CD4-positive, CD25-positive, alpha-beta regulatory T cell (primary cell): ENCODE measurements around the gene ULK4. TPM values are rescaled to one million over a fixed set of nuclear protein-coding genes. Genes with fewer than 3 reads are reported as not detected.

Experiments used
- ATAC-seq, 2 donors: fragments of 150-1000 bp; cut with Tn5 transposase; one replicate each; pipeline ENCODE4 v1.10.0; 2021; ENCODE audit warnings: low read depth in 2 of 2, moderate number of reproducible peaks in 2 of 2, moderate library complexity in 1 of 2
- DNase-seq, 3 donors: peaks; one replicate each; pipeline versions ENCODE4 v3.0.0 to v3.0.0-alpha.2; 2012 to 2022; ENCODE audit warnings: mixed read lengths in 1 of 3
- H3K27ac ChIP-seq: one replicate; pipeline ENCODE4 v1.7.0; 2013; ENCODE audit warnings: mild to moderate bottlenecking, low read length; ENCODE audit not compliant: insufficient read depth, poor library complexity, severe bottlenecking
- H3K27me3 ChIP-seq: one replicate; pipeline ENCODE4 v1.7.0; 2013; ENCODE audit warnings: low read length; ENCODE audit not compliant: control insufficient read depth, insufficient read depth
- H3K36me3 ChIP-seq: one replicate; pipeline ENCODE4 v1.7.0; 2013; ENCODE audit warnings: mild to moderate bottlenecking, low read length, moderate library complexity; ENCODE audit not compliant: control insufficient read depth, insufficient read depth
- H3K4me1 ChIP-seq: 2 replicates; pipeline ENCODE4 v1.7.0; 2013; ENCODE audit warnings: mild to moderate bottlenecking, low read length; ENCODE audit not compliant: insufficient read depth, control insufficient read depth, poor library complexity, severe bottlenecking
- H3K4me3 ChIP-seq: one replicate; pipeline ENCODE4 v1.7.0; 2013; ENCODE audit warnings: low read depth, mild to moderate bottlenecking, low read length, moderate library complexity
- H3K9me3 ChIP-seq, 2 experiments: 1 replicate in 1 of 2; 2 replicates in 1 of 2; pipeline ENCODE4 v1.7.0; 2013; ENCODE audit warnings: low read length in 2 of 2, mild to moderate bottlenecking in 1 of 2, moderate library complexity in 1 of 2; ENCODE audit not compliant: control insufficient read depth in 2 of 2
- H3K27ac Mint-ChIP-seq, 3 donors: one replicate each; pipeline ENCODE4 v1.8.0; 2020 to 2022; ENCODE audit warnings: mild to moderate bottlenecking in 3 of 3, mixed read lengths in 3 of 3, moderate library complexity in 2 of 3
- H3K27me3 Mint-ChIP-seq: one replicate; pipeline ENCODE4 v1.8.0; 2022; ENCODE audit warnings: mild to moderate bottlenecking, mixed read lengths
- H3K36me3 Mint-ChIP-seq: one replicate; pipeline ENCODE4 v1.8.0; 2020; ENCODE audit warnings: mixed read lengths
- H3K4me1 Mint-ChIP-seq, 4 donors: one replicate each; pipeline ENCODE4 v1.8.0; 2020 to 2022; ENCODE audit warnings: mixed read lengths in 4 of 4, mild to moderate bottlenecking in 1 of 4
- H3K4me3 Mint-ChIP-seq, 4 donors: one replicate each; pipeline ENCODE4 v1.8.0; 2020 to 2022; ENCODE audit warnings: mild to moderate bottlenecking in 4 of 4, mixed read lengths in 4 of 4, moderate library complexity in 3 of 4
- H3K9me3 Mint-ChIP-seq, 7 donors: one replicate each; pipeline ENCODE4 v1.8.0; 2020 to 2022; ENCODE audit warnings: mixed read lengths in 7 of 7, mild to moderate bottlenecking in 3 of 7, moderate library complexity in 2 of 7
- polyA plus RNA-seq, 4 donors: library from polyadenylated mRNA; unstranded; fragments of 300-500 nt; fragmentation: Illumina TruSeq; gene quantifications; one replicate each; pipeline ENCODE4 v1.2.3, GENCODE V29; 2021
- total RNA-seq: library from RNA; stranded (reverse); gene quantifications from one replicate; pipeline ENCODE4 v1.2.3, GENCODE V29; 2022

The ULK4 gene
- total and polyA plus RNA-seq, 5 donors from 2014 or later, result 9.3 to 27.2 (median 11.1) TPM

GRCh38 chr3:41321642-41321980, 640.3 kb downstream of the ULK4 start:
- H3K27me3 Mint-ChIP-seq, result no peaks in the 10 kb centered on the region

GRCh38 chr3:41320953-41321641, 640.8 kb downstream of the ULK4 start:
- DNase-seq (no peak), ATAC-seq (no peak)
- Mint-ChIP-seq H3K4me1 (peaks cover 0 to 2% (median 0%) of the 10 kb centered on the region in 4 donors), H3K4me3 (no peak overlapping the region), H3K27ac (no peak overlapping the region), H3K36me3 (peaks cover 12% of the 10 kb centered on the region), H3K9me3 (peaks cover 0 to 1% (median 0%) of the 10 kb centered on the region in 7 donors), H3K27me3 (no peaks in the 10 kb centered on the region)
- no peaks in the 10 kb centered on the region for H3K9me3 ChIP-seq
- no peaks in the 10 kb centered on the region for H3K36me3 ChIP-seq
- no peaks in the 10 kb centered on the region for H3K27me3 ChIP-seq
- H3K4me3 ChIP-seq, result no peak overlapping the region
- H3K27ac ChIP-seq, result no peak overlapping the region
- no peaks in the 10 kb centered on the region for H3K4me1 ChIP-seq

More at GRCh38 chr3:41321642-41321980, 640.3 kb downstream of the ULK4 start:
- no peak overlapping the region for H3K27ac Mint-ChIP-seq
- DNase-seq (no peak), ATAC-seq (no peak)
- no peaks in the 10 kb centered on the region for H3K9me3 ChIP-seq
- no peaks in the 10 kb centered on the region for H3K36me3 ChIP-seq
- H3K4me1 Mint-ChIP-seq, result peaks cover 0 to 2% (median 0%) of the 10 kb centered on the region in 4 donors
- peaks cover 0 to 1% (median 0%) of the 10 kb centered on the region in 7 donors for H3K9me3 Mint-ChIP-seq
- H3K4me3 ChIP-seq, result no peak overlapping the region
- H3K27ac ChIP-seq, result no peak overlapping the region
- no peak overlapping the region for H3K4me3 Mint-ChIP-seq
- H3K27me3 ChIP-seq, result no peaks in the 10 kb centered on the region
- no peaks in the 10 kb centered on the region for H3K4me1 ChIP-seq
- peaks cover 12% of the 10 kb centered on the region for H3K36me3 Mint-ChIP-seq

GRCh38 chr3:41318520-41318919, 643.4 kb downstream of the ULK4 start:
- Histone ChIP-seq H3K4me3 (no peak overlapping the region), H3K27me3 (no peaks in the 10 kb centered on the region), H3K4me1 (no peaks in the 10 kb centered on the region), H3K36me3 (no peaks in the 10 kb centered on the region), H3K9me3 (no peaks in the 10 kb centered on the region), H3K27ac (no peak overlapping the region)
- no peak overlapping the region for H3K4me3 Mint-ChIP-seq
- peaks cover 0 to 1% (median 0%) of the 10 kb centered on the region in 7 donors for H3K9me3 Mint-ChIP-seq
- DNase-seq (no peak), ATAC-seq (no peak)
- H3K4me1 Mint-ChIP-seq, result peaks cover 0 to 2% (median 0%) of the 10 kb centered on the region in 4 donors
- H3K27me3 Mint-ChIP-seq, result no peaks in the 10 kb centered on the region
- peak overlapping the region in 1 of 3 donors; percentile 10 for H3K27ac Mint-ChIP-seq
- peaks cover 12% of the 10 kb centered on the region for H3K36me3 Mint-ChIP-seq

GRCh38 chr3:41317718-41318117, 644.2 kb downstream of the ULK4 start:
- H3K4me1 ChIP-seq, result no peaks in the 10 kb centered on the region
- Mint-ChIP-seq H3K4me3 (no peak overlapping the region), H3K9me3 (peaks cover 0 to 1% (median 0%) of the 10 kb centered on the region in 7 donors), H3K27me3 (no peaks in the 10 kb centered on the region), H3K36me3 (peaks cover 12% of the 10 kb centered on the region), H3K4me1 (peaks cover 0 to 2% (median 0%) of the 10 kb centered on the region in 4 donors), H3K27ac (no peak overlapping the region)
- no peaks in the 10 kb centered on the region for H3K9me3 ChIP-seq
- DNase-seq, result no peak
- no peaks in the 10 kb centered on the region for H3K36me3 ChIP-seq
- ATAC-seq, result no peak
- no peak overlapping the region for H3K4me3 ChIP-seq
- no peak overlapping the region for H3K27ac ChIP-seq
- no peaks in the 10 kb centered on the region for H3K27me3 ChIP-seq

- Histone ChIP-seq H3K9me3 (no peaks in the 10 kb centered on the region), H3K27me3 (no peaks in the 10 kb centered on the region), H3K4me3 (no peak overlapping the region), H3K27ac (no peak overlapping the region), H3K4me1 (no peaks in the 10 kb centered on the region), H3K36me3 (no peaks in the 10 kb centered on the region)
- no peak overlapping the region for H3K4me3 Mint-ChIP-seq
- H3K4me1 Mint-ChIP-seq, result peaks cover 0 to 2% (median 0%) of the 10 kb centered on the region in 4 donors
- H3K27me3 Mint-ChIP-seq, result no peaks in the 10 kb centered on the region
- DNase-seq, result no peak
- ATAC-seq, result no peak
- H3K36me3 Mint-ChIP-seq, result peaks cover 11% of the 10 kb centered on the region
- H3K9me3 Mint-ChIP-seq, result peaks cover 0 to 1% (median 0%) of the 10 kb centered on the region in 7 donors
- no peak overlapping the region for H3K27ac Mint-ChIP-seq
Observed at GRCh38 chr3:41317298-41317697, 644.6 kb downstream of the ULK4 start.

- H3K27ac Mint-ChIP-seq, result no peak overlapping the region
- DNase-seq, result no peak
- no peaks in the 10 kb centered on the region for H3K36me3 ChIP-seq
- no peak overlapping the region for H3K4me3 Mint-ChIP-seq
- peaks cover 9% of the 10 kb centered on the region for H3K36me3 Mint-ChIP-seq
- no peaks in the 10 kb centered on the region for H3K27me3 ChIP-seq
- peaks cover 0 to 1% (median 0%) of the 10 kb centered on the region in 7 donors for H3K9me3 Mint-ChIP-seq
- no peaks in the 10 kb centered on the region for H3K9me3 ChIP-seq
- no peaks in the 10 kb centered on the region for H3K4me1 ChIP-seq
- H3K27me3 Mint-ChIP-seq, result no peaks in the 10 kb centered on the region
- no peak overlapping the region for H3K4me3 ChIP-seq
- no peak overlapping the region for H3K27ac ChIP-seq
- H3K4me1 Mint-ChIP-seq, result peaks cover 0 to 2% (median 0%) of the 10 kb centered on the region in 4 donors
- no peak for ATAC-seq
Observed at GRCh38 chr3:41315126-41315525, 646.8 kb downstream of the ULK4 start.

- no peak for ATAC-seq
- Mint-ChIP-seq H3K27me3 (no peaks in the 10 kb centered on the region), H3K9me3 (peaks cover 0 to 1% (median 0%) of the 10 kb centered on the region in 7 donors), H3K27ac (no peak overlapping the region), H3K36me3 (peaks cover 3% of the 10 kb centered on the region), H3K4me3 (no peak overlapping the region), H3K4me1 (no peaks in the 10 kb centered on the region)
- Histone ChIP-seq H3K4me3 (no peak overlapping the region), H3K27me3 (no peaks in the 10 kb centered on the region), H3K27ac (no peak overlapping the region), H3K36me3 (no peaks in the 10 kb centered on the region), H3K9me3 (no peaks in the 10 kb centered on the region), H3K4me1 (no peaks in the 10 kb centered on the region)
- no peak for DNase-seq
Observed at GRCh38 chr3:41308119-41308518, 653.8 kb downstream of the ULK4 start.

GRCh38 chr3:41307065-41307464, 654.8 kb downstream of the ULK4 start:
- Mint-ChIP-seq H3K36me3 (peaks cover 3% of the 10 kb centered on the region), H3K4me3 (no peak overlapping the region), H3K27me3 (no peaks in the 10 kb centered on the region), H3K9me3 (peaks cover 0 to 1% (median 0%) of the 10 kb centered on the region in 7 donors), H3K4me1 (no peaks in the 10 kb centered on the region), H3K27ac (no peak overlapping the region)
- DNase-seq, result no peak
- H3K36me3 ChIP-seq, result no peaks in the 10 kb centered on the region
- H3K27ac ChIP-seq, result no peak overlapping the region
- H3K9me3 ChIP-seq, result no peaks in the 10 kb centered on the region
- no peaks in the 10 kb centered on the region for H3K4me1 ChIP-seq
- ATAC-seq, result no peak
- H3K4me3 ChIP-seq, result no peak overlapping the region
- H3K27me3 ChIP-seq, result no peaks in the 10 kb centered on the region
